Upper lobe of right lung (tissue), 1 donor: Measurements from ENCODE around the gene FGD5. TPM values are rescaled to one million over a fixed set of nuclear protein-coding genes. Genes with fewer than 3 reads are reported as not detected.

Experiments
- ATAC-seq: fragments of 200-7000 bp; cut with Tn5 transposase; one replicate; pipeline ENCODE4 v1.9.1; 2020; ENCODE audit warnings: mild to moderate bottlenecking, moderate library complexity
- DNase-seq: peaks from one replicate; pipeline ENCODE4 v3.0.0-alpha.2; 2020
- H3K27ac ChIP-seq: fragments of 200-600 bp; one replicate; pipeline ENCODE4 v1.8.0; 2022
- H3K27me3 ChIP-seq: fragments of 200-600 bp; one replicate; pipeline ENCODE4 v1.8.0; 2022; ENCODE audit warnings: mild to moderate bottlenecking
- H3K36me3 ChIP-seq: fragments of 200-600 bp; one replicate; pipeline ENCODE4 v1.8.0; 2022
- H3K4me1 ChIP-seq: fragments of 200-600 bp; one replicate; pipeline ENCODE4 v1.8.0; 2022
- H3K4me3 ChIP-seq: fragments of 200-600 bp; one replicate; pipeline ENCODE4 v1.8.0; 2022; ENCODE audit warnings: mild to moderate bottlenecking
- H3K9me3 ChIP-seq: fragments of 200-600 bp; one replicate; pipeline ENCODE4 v1.8.0; 2022
- CTCF ChIP-seq: fragments of 200-600 bp; IDR thresholded peaks from one replicate; pipeline ENCODE4 v1.8.0; 2022; ENCODE audit warnings: antibody characterized with exemption
- intact Hi-C: fragments of 100-400 bp; cut with DNase I; formaldehyde crosslinking; loops from one replicate; pipeline ENCODE4 v1.11.0; 2022
- total RNA-seq: library from RNA; stranded (reverse); fragmentation: NEBNext Ultra II Directional; extraction: Animal tissue kit (Norgen Biotek cat#: 25700); gene quantifications from one replicate; pipeline ENCODE4 v1.2.1, GENCODE V29; 2021
- donor health status: DM: no; HTN: yes; CAD: no; lungs with severe emphysema.

FGD5 gene
- total RNA-seq, 1 donor from 2014 or later: 84.2 TPM

GRCh38 chr3:14946739-14947099 is 128.0 kb downstream of the FGD5 start:
- H3K27me3 ChIP-seq: no peaks in the 10 kb centered on the region
- H3K27ac ChIP-seq: peak overlapping the region; percentile 99
- intact Hi-C loops: no loop called here
- no peak for TF ChIP-seq CTCF
- no peak for ATAC-seq
- H3K4me1 ChIP-seq: peaks cover 19% of the 10 kb centered on the region
- DNase-seq: no peak
- H3K9me3 ChIP-seq: no peaks in the 10 kb centered on the region
- H3K36me3 ChIP-seq: peaks cover 37% of the 10 kb centered on the region
- peak overlapping the region; percentile 81 for H3K4me3 ChIP-seq

DNA sequence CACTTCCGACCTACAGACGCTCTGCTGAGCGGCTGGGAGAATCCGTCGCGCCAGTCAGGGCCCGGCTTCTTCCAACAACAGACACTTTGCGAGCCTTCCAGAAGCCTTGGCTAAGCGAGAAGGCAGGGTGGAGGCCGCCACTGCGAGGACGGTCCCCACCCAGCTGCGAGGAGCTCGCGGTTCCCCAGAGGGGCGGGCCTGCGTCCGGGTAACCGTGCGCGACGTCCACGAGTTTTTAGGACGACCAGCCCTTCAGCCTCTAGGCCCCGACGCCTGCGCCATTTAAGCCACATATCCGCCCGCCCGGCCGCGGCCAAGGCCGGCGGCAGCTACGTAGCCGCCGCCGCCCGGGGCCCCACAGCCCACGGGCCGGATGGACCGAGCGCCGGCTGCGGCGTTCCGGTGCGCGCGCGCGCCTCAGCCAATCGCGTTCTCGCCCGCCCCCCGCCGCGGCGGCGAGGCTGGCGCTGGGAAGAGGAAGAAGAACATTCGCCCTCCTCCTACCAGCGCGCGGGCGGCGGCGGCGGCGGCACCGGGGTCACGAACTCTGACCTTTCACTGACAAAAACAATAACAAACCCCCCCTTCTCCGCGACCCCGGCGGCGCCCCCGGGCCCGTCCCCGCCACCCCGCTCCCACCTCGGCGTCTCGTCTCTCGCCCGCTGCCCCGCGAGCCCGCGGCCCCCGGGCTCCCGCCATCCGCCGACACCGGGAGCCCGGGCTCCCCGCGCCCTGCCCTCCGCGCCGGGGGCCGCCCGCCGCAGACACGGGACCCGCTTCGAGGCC is 128.5 kb downstream of the FGD5 start, which contains the start of gene NR2C2:
Gene NR2C2, plus strand, starts transcription at position 484 of the 786 bp plus-strand sequence. CDS start 56,332 bp downstream, outside the sequence.
- ATAC-seq (peak; percentile 85), DNase-seq (peak; percentile 95)
- TF ChIP-seq CTCF: no peak
- intact Hi-C loops: no loop called here
- Histone ChIP-seq H3K4me3 (peak within 1 kb of the TSS; percentile 81), H3K27ac (peak within 1 kb of the TSS; percentile 99), H3K27me3 (no peaks in the 10 kb centered on the region), H3K4me1 (peaks cover 19% of the 10 kb centered on the region), H3K9me3 (no peaks in the 10 kb centered on the region), H3K36me3 (peaks cover 34% of the 10 kb centered on the region)

GRCh38 chr3:14947886-14948608 is 129.3 kb downstream of the FGD5 start:
- Histone ChIP-seq H3K9me3 (no peaks in the 10 kb centered on the region), H3K27me3 (no peaks in the 10 kb centered on the region), H3K4me1 (peaks cover 19% of the 10 kb centered on the region), H3K36me3 (peaks cover 27% of the 10 kb centered on the region), H3K4me3 (peak overlapping the region; percentile 81), H3K27ac (peak overlapping the region; percentile 99)
- no peak for TF ChIP-seq CTCF
- DNase-seq: peak; percentile 98
- peak; percentile 95 for ATAC-seq
- intact Hi-C loops: no loop called here

DNA sequence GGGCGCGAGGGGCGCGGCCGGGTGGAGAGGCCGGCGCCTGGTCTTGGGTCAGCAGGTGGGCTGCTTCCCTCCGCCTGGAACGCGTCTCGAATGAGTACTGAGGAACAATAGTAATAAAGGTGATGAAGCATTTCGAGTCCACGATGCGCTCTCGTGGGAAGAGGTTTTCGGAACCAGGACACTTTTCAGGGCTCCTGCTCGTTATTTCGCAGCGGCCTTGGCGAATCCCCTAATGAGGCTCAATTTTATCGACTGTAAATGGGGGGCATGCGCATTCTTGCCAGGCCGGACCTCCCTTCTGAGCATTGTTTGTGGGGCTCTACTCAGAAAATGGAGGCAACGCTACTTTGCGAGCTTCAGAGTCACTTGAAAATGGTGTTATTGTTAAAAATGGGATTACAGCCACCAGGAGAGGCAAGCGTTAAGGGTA is 129.9 kb downstream of the FGD5 start:
- intact Hi-C loops: no loop called here
- Histone ChIP-seq H3K4me3 (peak overlapping the region; percentile 81), H3K27ac (peak overlapping the region; percentile 99), H3K4me1 (peaks cover 19% of the 10 kb centered on the region), H3K27me3 (no peaks in the 10 kb centered on the region), H3K9me3 (no peaks in the 10 kb centered on the region), H3K36me3 (peaks cover 22% of the 10 kb centered on the region)
- ATAC-seq: no peak
- TF ChIP-seq CTCF: no peak
- no peak for DNase-seq

DNA sequence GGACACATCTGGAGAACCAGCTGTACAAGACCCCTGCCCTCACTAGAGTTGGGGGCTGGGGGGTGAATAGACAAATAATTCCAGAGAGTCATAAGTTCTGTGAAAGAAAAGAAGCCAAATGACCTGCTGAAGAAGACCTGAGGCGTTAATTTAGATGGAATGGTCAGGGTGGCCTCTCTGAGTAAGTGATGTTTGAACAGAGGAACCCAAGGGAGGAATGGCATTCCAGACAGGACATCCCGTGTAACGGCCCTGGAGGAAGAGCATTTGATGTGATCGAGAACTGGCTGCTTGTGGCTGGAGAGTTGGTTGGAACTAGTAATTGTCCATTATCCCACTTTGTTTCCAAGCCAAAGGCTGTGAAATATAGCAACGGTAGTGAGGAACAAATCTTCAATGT is 130.4 kb downstream of the FGD5 start:
- Histone ChIP-seq H3K27ac (peak overlapping the region; percentile 99), H3K4me3 (peak overlapping the region; percentile 81), H3K36me3 (peaks cover 17% of the 10 kb centered on the region), H3K27me3 (no peaks in the 10 kb centered on the region), H3K9me3 (no peaks in the 10 kb centered on the region), H3K4me1 (peaks cover 19% of the 10 kb centered on the region)
- ATAC-seq: no peak
- TF ChIP-seq CTCF: no peak
- DNase-seq: no peak
- intact Hi-C loops: no loop called here
